IPS DF 6.9 (cell line): ENCODE measurements around the gene CLPSL2.
"Not testable (repeated sequence)": the region's sequence is repeated elsewhere in the genome, so short reads cannot be mapped to it uniquely, and the experiment has no call there.

ENCODE experiments used
- DNase-seq: peaks from one replicate; pipeline ENCODE4 v3.0.0-alpha.2; 2013; ENCODE audit warnings: low read depth, low spot score
- H3K27ac ChIP-seq: one replicate; pipeline ENCODE4 v1.5.1; 2013; ENCODE audit warnings: low read length, control low read depth
- H3K27me3 ChIP-seq: 2 replicates; pipeline ENCODE4 v1.6.1; 2013; ENCODE audit warnings: mild to moderate bottlenecking, low read length; ENCODE audit not compliant: control insufficient read depth, insufficient read depth
- H3K36me3 ChIP-seq: 2 replicates; pipeline ENCODE4 v1.6.1; 2013; ENCODE audit warnings: low read length; ENCODE audit not compliant: control insufficient read depth, insufficient read depth
- H3K4me1 ChIP-seq: 2 replicates; pipeline ENCODE4 v1.6.1; 2013; ENCODE audit warnings: low read length; ENCODE audit not compliant: control insufficient read depth, insufficient read depth
- H3K4me3 ChIP-seq: 2 replicates; pipeline ENCODE4 v1.5.1; 2013; ENCODE audit warnings: mild to moderate bottlenecking, low read length
- H3K9me3 ChIP-seq: 2 replicates; pipeline ENCODE4 v1.6.1; 2013; ENCODE audit warnings: low read length, inconsistent platforms; ENCODE audit not compliant: control insufficient read depth, insufficient read depth
- WGBS: extraction: QIAGEN DNeasy Blood & Tissue Kit; methylation state at CpG from one replicate; pipeline ENCODE4 v1.1.7; 2013; ENCODE audit warnings: mixed read lengths, missing lambda C conversion rate; ENCODE audit not compliant: insufficient read length, insufficient coverage; 5-methylcytosine and 5-hydroxymethylcytosine counted together

Gene CLPSL2

GRCh38 chr6:35734319-35734718 is 42.1 kb upstream of the CLPSL2 start:
- H3K27me3 ChIP-seq, H3K4me3 ChIP-seq, H3K36me3 ChIP-seq, H3K27ac ChIP-seq, H3K4me1 ChIP-seq, DNase-seq, H3K9me3 ChIP-seq: not testable (repeated sequence)
- WGBS, result no CpG with 5 or more reads among the region's 12 CpGs

GRCh38 chr6:35735452-35735851 is 40.9 kb upstream of the CLPSL2 start:
- Histone ChIP-seq H3K9me3 (no peaks in the 10 kb centered on the region), H3K27me3 (no peaks in the 10 kb centered on the region), H3K4me3 (no peak overlapping the region), H3K4me1 (peaks cover 8% of the 10 kb centered on the region), H3K27ac (no peak overlapping the region), H3K36me3 (no peaks in the 10 kb centered on the region)
- WGBS, result no CpG with 5 or more reads among the region's 3 CpGs
- DNase-seq, result no peak

- WGBS, result no CpG with 5 or more reads among the region's 8 CpGs
- no peaks in the 10 kb centered on the region for H3K9me3 ChIP-seq
- no peak overlapping the region for H3K27ac ChIP-seq
- H3K27me3 ChIP-seq, result no peaks in the 10 kb centered on the region
- H3K36me3 ChIP-seq, result no peaks in the 10 kb centered on the region
- H3K4me1 ChIP-seq, result peaks cover 10% of the 10 kb centered on the region
- H3K4me3 ChIP-seq, result no peak overlapping the region
- DNase-seq, result no peak
These were observed 40.0 kb upstream of the CLPSL2 start for GRCh38 chr6:35736253-35736894.

- Histone ChIP-seq H3K9me3 (no peaks in the 10 kb centered on the region), H3K36me3 (no peaks in the 10 kb centered on the region), H3K27me3 (no peaks in the 10 kb centered on the region), H3K27ac (no peak within 1 kb of the TSS), H3K4me1 (peaks cover 10% of the 10 kb centered on the region), H3K4me3 (no peak within 1 kb of the TSS)
- DNase-seq, result no peak
- WGBS, result no CpG with 5 or more reads among the region's 10 CpGs
These were observed 39.4 kb upstream of the CLPSL2 start, which contains the start of gene ARMC12 for GRCh38 chr6:35736982-35737412. Gene ARMC12 (plus strand): TSS chr6:35737032. CDS start chr6:35737109, 77 bp downstream.

GRCh38 chr6:35737413-35738211 is 38.8 kb upstream of the CLPSL2 start:
- DNase-seq, result no peak
- no peaks in the 10 kb centered on the region for H3K9me3 ChIP-seq
- H3K4me3 ChIP-seq, result no peak overlapping the region
- H3K36me3 ChIP-seq, result no peaks in the 10 kb centered on the region
- WGBS, result no CpG with 5 or more reads among the region's 16 CpGs
- H3K27ac ChIP-seq, result no peak overlapping the region
- H3K27me3 ChIP-seq, result no peaks in the 10 kb centered on the region
- H3K4me1 ChIP-seq, result peaks cover 10% of the 10 kb centered on the region

- no CpG with 5 or more reads among the region's 5 CpGs for WGBS
- no peak overlapping the region for H3K4me3 ChIP-seq
- H3K4me1 ChIP-seq, result peaks cover 10% of the 10 kb centered on the region
- peak overlapping the region; percentile 86 for H3K27ac ChIP-seq
- H3K27me3 ChIP-seq, result no peaks in the 10 kb centered on the region
- no peaks in the 10 kb centered on the region for H3K36me3 ChIP-seq
- no peak for DNase-seq
- H3K9me3 ChIP-seq, result no peaks in the 10 kb centered on the region
These were observed 36.5 kb upstream of the CLPSL2 start for GRCh38 chr6:35739645-35740524.

- H3K27ac ChIP-seq, result no peak overlapping the region
- H3K27me3 ChIP-seq, result no peaks in the 10 kb centered on the region
- H3K4me1 ChIP-seq, result peaks cover 10% of the 10 kb centered on the region
- no peaks in the 10 kb centered on the region for H3K9me3 ChIP-seq
- no peaks in the 10 kb centered on the region for H3K36me3 ChIP-seq
- no peak overlapping the region for H3K4me3 ChIP-seq
- DNase-seq, result no peak
- no CpG with 5 or more reads among the region's 8 CpGs for WGBS
These were observed 33.6 kb upstream of the CLPSL2 start for GRCh38 chr6:35742842-35743241.

- no peaks in the 10 kb centered on the region for H3K27me3 ChIP-seq
- peaks cover 1% of the 10 kb centered on the region; the same call in 1 of the 2 replicates for H3K4me1 ChIP-seq
- no peaks in the 10 kb centered on the region for H3K9me3 ChIP-seq
- H3K36me3 ChIP-seq, result no peaks in the 10 kb centered on the region
- no peak overlapping the region for H3K27ac ChIP-seq
- no CpG with 5 or more reads among the region's 7 CpGs for WGBS
- no peak for DNase-seq
- no peak overlapping the region for H3K4me3 ChIP-seq
These were observed 30.9 kb upstream of the CLPSL2 start for GRCh38 chr6:35745509-35745908.

- whole genome bisulfite sequencing, result no CpG with 5 or more reads among the region's 3 CpGs
- Histone ChIP-seq H3K27me3 (no peaks in the 10 kb centered on the region), H3K36me3 (no peaks in the 10 kb centered on the region), H3K9me3 (no peaks in the 10 kb centered on the region), H3K27ac (no peak overlapping the region), H3K4me3 (no peak overlapping the region), H3K4me1 (no peaks in the 10 kb centered on the region)
- DNase-seq, result no peak
These were observed 29.9 kb upstream of the CLPSL2 start for GRCh38 chr6:35746516-35746915.

- no peaks in the 10 kb centered on the region for H3K27me3 ChIP-seq
- no peaks in the 10 kb centered on the region for H3K36me3 ChIP-seq
- DNase-seq, result no peak
- no peak overlapping the region for H3K27ac ChIP-seq
- 0 out of 2 replicates have a peak, but pooled peaks cover 1% of the 10 kb centered on the region for H3K4me1 ChIP-seq
- H3K9me3 ChIP-seq, result no peaks in the 10 kb centered on the region
- no peak overlapping the region for H3K4me3 ChIP-seq
- no CpG with 5 or more reads among the region's 1 CpG for WGBS
These were observed 28.5 kb upstream of the CLPSL2 start for GRCh38 chr6:35747877-35748276.
